ENCODE results near the gene ASB6. TPM values are rescaled to one million over a fixed set of nuclear protein-coding genes. Genes with fewer than 3 reads are reported as not detected.

The ASB6 gene
- total RNA-seq, 4 donors from 2014 or later = 21.8 to 54.2 (median 29.6) TPM

- Histone ChIP-seq H3K4me3 (no peak overlapping the region), H3K9me3 (no peaks in the 10 kb centered on the region), H3K27me3 (peaks cover 17% of the 10 kb centered on the region), H3K36me3 (no peaks in the 10 kb centered on the region), H3K27ac (no peak overlapping the region), H3K4me1 (peaks cover 0 to 6% (median 0%) of the 10 kb centered on the region in 4 donors)
- DNase-seq = no peak
- in situ Hi-C loops (cut with MboI; ENCODE audit: low pct_ligation_motif_present in 1 of 4, low pct_unique_long_range_greater_than_20kb in 1 of 4, low sequenced_read_pairs in 3 of 4) (loop anchor here in 1 of 4 donors (10.0 kb wide), 1 partner anchor 128 kb away; no protein-coding TSS in a partner anchor), intact Hi-C loops (cut with DNase I; ENCODE audit: low total_unique reads) (no loop called here)
- 68 to 80% methylated on average over 1 to 12 of the region's 12 CpGs for WGBS, 2 donors (ENCODE audit: low coverage in 1 of 2)
- TF ChIP-seq EP300 (IDR thresholded peaks at IDR 0.05; ENCODE audit: low read depth) (no peak), POLR2AphosphoS5 (IDR thresholded peaks at IDR 0.05) (no peak), POLR2A (IDR thresholded peaks at IDR 0.05) (no peak), CTCF (IDR thresholded peaks at IDR 0.05) (no peak)
Measured at GRCh38 chr9:129656795-129657390, 14.9 kb upstream of the ASB6 start.

- Histone ChIP-seq H3K36me3 (no peaks in the 10 kb centered on the region), H3K27me3 (peaks cover 13% of the 10 kb centered on the region), H3K9me3 (no peaks in the 10 kb centered on the region), H3K27ac (no peak overlapping the region), H3K4me1 (peaks cover 0 to 6% (median 0%) of the 10 kb centered on the region in 4 donors), H3K4me3 (no peak overlapping the region)
- in situ Hi-C loops (cut with MboI; ENCODE audit: low pct_ligation_motif_present in 1 of 4, low pct_unique_long_range_greater_than_20kb in 1 of 4, low sequenced_read_pairs in 3 of 4) = loop anchor here in 1 of 4 donors (10.0 kb wide), 1 partner anchor 129 kb away; no protein-coding TSS in a partner anchor
- intact Hi-C loops (cut with DNase I; ENCODE audit: low total_unique reads) = no loop called here
- 70% methylated on average over 7 of the region's 7 CpGs; no CpG with 5 or more reads in 1 of the 2 donors for WGBS, 2 donors (ENCODE audit: low coverage in 1 of 2)
- TF ChIP-seq CTCF (IDR thresholded peaks at IDR 0.05) (no peak), EP300 (IDR thresholded peaks at IDR 0.05; ENCODE audit: low read depth) (no peak), POLR2AphosphoS5 (IDR thresholded peaks at IDR 0.05) (no peak), POLR2A (IDR thresholded peaks at IDR 0.05) (no peak)
- no peak for DNase-seq
Measured at GRCh38 chr9:129655696-129656095, 13.7 kb upstream of the ASB6 start.

- Histone ChIP-seq H3K36me3 (no peaks in the 10 kb centered on the region), H3K9me3 (no peaks in the 10 kb centered on the region), H3K4me3 (no peak overlapping the region), H3K27me3 (peaks cover 8% of the 10 kb centered on the region), H3K4me1 (peaks cover 0 to 6% (median 0%) of the 10 kb centered on the region in 4 donors), H3K27ac (no peak overlapping the region)
- in situ Hi-C loops (cut with MboI; ENCODE audit: low pct_ligation_motif_present in 1 of 4, low pct_unique_long_range_greater_than_20kb in 1 of 4, low sequenced_read_pairs in 3 of 4) (loop anchor here in 1 of 4 donors (10.0 kb wide), 1 partner anchor 130 kb away; no protein-coding TSS in a partner anchor), intact Hi-C loops (cut with DNase I; ENCODE audit: low total_unique reads) (no loop called here)
- TF ChIP-seq POLR2A (IDR thresholded peaks at IDR 0.05) = no peak
- TF ChIP-seq POLR2AphosphoS5 (IDR thresholded peaks at IDR 0.05) = no peak
- TF ChIP-seq EP300 (IDR thresholded peaks at IDR 0.05; ENCODE audit: low read depth) = no peak
- TF ChIP-seq CTCF (IDR thresholded peaks at IDR 0.05) = no peak
- 89% methylated on average over 6 of the region's 7 CpGs; no CpG with 5 or more reads in 1 of the 2 donors for WGBS, 2 donors (ENCODE audit: low coverage in 1 of 2)
- DNase-seq = no peak
Measured at GRCh38 chr9:129655154-129655553, 13.2 kb upstream of the ASB6 start.

- WGBS, 2 donors (ENCODE audit: low coverage in 1 of 2) = 27 to 41% methylated on average over 4 to 20 of the region's 20 CpGs
Measured at GRCh38 chr9:129654554-129655040, 12.6 kb upstream of the ASB6 start.

More at GRCh38 chr9:129654554-129655040, 12.6 kb upstream of the ASB6 start:
- H3K4me1 ChIP-seq = peaks cover 0 to 6% (median 0%) of the 10 kb centered on the region in 4 donors
- peaks cover 4% of the 10 kb centered on the region for H3K27me3 ChIP-seq
- DNase-seq = no peak
- H3K36me3 ChIP-seq = no peaks in the 10 kb centered on the region
- no peak for TF ChIP-seq POLR2A (IDR thresholded peaks at IDR 0.05)
- no peak for TF ChIP-seq POLR2AphosphoS5 (IDR thresholded peaks at IDR 0.05)
- no peak for TF ChIP-seq CTCF (IDR thresholded peaks at IDR 0.05)
- no peak for TF ChIP-seq EP300 (IDR thresholded peaks at IDR 0.05; ENCODE audit: low read depth)
- H3K27ac ChIP-seq = no peak overlapping the region
- H3K9me3 ChIP-seq = no peaks in the 10 kb centered on the region
- in situ Hi-C loops (cut with MboI; ENCODE audit: low pct_ligation_motif_present in 1 of 4, low pct_unique_long_range_greater_than_20kb in 1 of 4, low sequenced_read_pairs in 3 of 4) (loop anchor here in 1 of 4 donors (10.0 kb wide), 1 partner anchor 130 kb away; no protein-coding TSS in a partner anchor), intact Hi-C loops (cut with DNase I; ENCODE audit: low total_unique reads) (no loop called here)
- H3K4me3 ChIP-seq = no peak overlapping the region

Data from transverse colon (tissue), 4 donors.